Subcutaneous adipose tissue (tissue), 4 donors: Measurements from ENCODE around the gene LRRC4B. TPM values are rescaled to one million over a fixed set of nuclear protein-coding genes. Genes with fewer than 3 reads are reported as not detected.

Experiments used
- total RNA-seq, 4 donors: library from RNA; depleted of rRNA; stranded (reverse); fragments of >200 nt; gene quantifications; one replicate each; pipeline ENCODE4 v1.1.0, GENCODE V29; 2016
- TF ChIP-seq, protein P1 (sequence below): fragments of 450-650 bp; IDR thresholded peaks from one replicate; pipeline ENCODE4 v1.5.1; 2016; ENCODE audit warnings: low read depth, mild to moderate bottlenecking, control low read depth, antibody characterized with exemption, moderate library complexity

Gene LRRC4B
- total RNA-seq, 4 donors from 2014 or later = 0.19 to 0.34 (median 0.22) TPM; not detected in 1

DNA sequence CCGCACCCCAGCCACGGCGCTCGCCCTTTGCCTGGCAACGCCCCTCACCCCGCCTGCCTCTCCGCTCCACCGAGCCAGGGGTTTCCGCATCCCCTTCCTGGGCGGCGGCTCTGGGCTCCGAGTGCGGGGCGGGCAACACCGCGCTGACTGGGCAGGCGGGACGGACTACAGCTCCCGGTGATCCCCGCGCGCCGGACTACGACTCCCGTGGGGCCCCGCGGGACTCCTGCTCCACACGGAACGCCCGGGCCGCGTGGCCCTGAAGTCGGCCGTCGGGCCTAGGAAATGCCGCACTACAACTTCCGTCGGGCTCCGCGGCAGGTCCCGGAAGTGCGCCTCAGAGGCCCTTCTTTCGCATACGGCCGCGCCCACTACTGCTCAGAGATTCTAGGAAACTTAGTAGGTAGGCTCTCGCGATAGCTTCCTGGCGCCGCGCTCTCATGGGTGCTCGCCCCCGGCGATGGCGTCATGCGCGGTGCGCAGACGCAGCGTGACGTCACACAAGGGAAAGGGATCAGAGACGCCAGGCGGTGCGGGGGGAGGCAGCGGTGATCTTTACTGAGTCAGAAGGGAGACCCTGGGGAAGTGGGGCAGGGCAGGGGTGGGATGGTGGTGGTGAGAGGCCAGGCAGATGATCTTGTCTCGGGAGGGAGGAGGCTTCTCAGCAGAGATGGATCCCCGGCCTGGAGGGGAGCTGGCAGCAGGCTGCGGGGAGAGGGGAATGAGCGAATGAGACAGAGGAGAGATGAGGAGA lies 57.0 kb downstream of the LRRC4B start, which contains the start of gene JOSD2:
TSS of gene JOSD2 (minus strand) at position 123 of the 754 bp plus-strand sequence. CDS start 760 bp downstream, outside the sequence.
- TF ChIP-seq, protein P1, sequence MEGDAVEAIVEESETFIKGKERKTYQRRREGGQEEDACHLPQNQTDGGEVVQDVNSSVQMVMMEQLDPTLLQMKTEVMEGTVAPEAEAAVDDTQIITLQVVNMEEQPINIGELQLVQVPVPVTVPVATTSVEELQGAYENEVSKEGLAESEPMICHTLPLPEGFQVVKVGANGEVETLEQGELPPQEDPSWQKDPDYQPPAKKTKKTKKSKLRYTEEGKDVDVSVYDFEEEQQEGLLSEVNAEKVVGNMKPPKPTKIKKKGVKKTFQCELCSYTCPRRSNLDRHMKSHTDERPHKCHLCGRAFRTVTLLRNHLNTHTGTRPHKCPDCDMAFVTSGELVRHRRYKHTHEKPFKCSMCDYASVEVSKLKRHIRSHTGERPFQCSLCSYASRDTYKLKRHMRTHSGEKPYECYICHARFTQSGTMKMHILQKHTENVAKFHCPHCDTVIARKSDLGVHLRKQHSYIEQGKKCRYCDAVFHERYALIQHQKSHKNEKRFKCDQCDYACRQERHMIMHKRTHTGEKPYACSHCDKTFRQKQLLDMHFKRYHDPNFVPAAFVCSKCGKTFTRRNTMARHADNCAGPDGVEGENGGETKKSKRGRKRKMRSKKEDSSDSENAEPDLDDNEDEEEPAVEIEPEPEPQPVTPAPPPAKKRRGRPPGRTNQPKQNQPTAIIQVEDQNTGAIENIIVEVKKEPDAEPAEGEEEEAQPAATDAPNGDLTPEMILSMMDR = no peak

DNA sequence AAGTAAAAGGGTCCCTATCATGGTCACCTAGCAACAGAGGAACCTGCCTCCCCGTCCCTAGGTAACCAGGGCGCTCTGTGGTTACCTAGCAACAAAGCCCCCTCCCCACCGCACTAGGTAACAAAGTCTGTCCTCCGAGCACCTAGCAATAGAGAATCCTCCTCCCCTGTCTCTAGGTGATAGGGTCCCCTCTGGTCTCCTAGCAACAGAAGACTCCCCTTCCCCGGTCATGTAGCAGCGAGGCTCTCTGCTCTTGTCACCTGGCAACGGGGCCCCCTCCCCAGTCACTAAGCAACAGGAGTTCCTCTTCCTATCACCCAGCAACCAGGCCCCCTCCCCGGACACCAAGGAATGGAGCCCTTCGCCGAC lies 57.6 kb downstream of the LRRC4B start:
- TF ChIP-seq, protein P1 = no peak

DNA sequence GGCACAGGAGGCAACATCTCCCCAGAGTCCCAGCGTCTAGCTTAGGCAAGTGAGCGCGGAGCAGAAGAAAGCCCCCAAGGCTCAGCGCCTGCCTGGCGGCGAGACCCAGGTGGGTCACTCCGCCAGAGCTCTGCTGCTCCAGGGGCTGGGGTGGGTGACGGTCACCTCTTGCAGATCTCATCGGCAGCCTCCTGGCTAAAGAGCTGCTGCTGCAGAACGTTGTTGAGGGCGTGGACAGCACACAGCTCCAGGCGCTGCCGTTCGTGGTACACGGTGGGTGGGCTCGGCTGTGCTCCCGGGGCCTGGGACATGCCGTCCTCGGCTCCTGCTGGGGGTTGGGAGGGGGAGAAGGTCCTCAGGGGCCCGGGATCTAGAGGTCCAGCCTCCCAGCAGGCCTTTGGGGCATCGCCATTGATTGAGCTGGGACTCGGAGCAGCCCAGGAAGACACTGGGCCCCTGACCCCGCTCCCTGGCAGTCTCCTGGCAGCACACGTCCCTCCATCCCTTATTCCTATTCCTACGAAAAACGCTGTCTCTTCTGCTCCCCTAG lies 58.0 kb downstream of the LRRC4B start:
- TF ChIP-seq, protein P1 = no peak

GRCh38 chr19:50509366-50509765 lies 58.9 kb downstream of the LRRC4B start:
- TF ChIP-seq, protein P1 = no peak

DNA sequence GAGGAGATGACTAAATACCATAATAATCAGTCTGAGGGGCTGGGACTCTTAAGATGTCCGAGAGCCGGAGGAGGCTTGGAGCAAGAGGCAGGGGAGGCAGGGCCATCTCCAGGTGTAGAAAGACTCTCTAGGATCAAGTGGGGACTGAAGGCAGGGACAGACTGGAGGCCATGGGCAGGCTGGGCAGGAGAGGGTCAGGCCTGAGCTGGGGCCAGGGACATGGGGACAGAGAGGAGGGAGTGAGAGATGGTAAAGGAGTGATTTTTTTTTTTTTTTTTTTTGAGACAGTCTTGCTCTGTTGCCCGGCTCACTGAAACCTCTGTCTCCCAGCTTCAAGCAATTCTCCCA lies 59.4 kb downstream of the LRRC4B start:
- TF ChIP-seq, protein P1 = no peak

DNA sequence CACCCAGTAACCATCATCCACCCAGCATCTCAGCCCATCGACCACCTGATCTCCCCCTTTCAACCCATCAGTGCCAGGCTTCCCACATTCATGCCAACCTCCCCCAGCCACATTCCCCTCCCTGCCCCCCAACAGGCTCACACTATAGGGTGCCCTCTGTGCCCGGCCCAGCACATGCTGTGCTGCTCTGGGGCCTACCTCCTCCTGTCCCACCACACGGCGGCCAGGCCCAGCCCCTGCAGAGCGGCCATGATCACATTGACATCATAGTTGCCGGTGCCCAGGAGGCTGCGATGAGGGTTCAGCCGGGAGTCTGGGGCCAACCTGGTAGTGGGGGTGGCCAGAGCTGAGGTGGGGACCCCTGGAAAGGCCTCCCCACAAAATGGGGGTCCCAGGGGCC lies 60.9 kb downstream of the LRRC4B start:
- TF ChIP-seq, protein P1 = no peak

DNA sequence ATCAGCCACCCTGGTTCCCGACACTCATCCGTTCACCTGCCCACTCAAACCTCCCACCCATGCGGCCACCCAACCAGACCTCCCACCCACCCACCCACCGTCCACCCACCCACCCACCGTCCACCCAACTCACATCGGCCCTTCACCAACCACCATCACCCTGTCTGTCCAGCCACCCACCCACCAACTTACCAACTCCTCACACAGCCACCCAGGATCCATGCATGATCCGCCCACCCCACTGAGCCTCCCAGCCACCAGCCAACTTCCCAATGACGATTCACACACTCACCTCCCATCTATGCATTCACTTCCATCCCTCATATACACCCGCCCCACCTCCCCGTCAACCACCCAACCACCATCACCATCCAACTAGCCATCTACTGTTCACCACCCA lies 61.5 kb downstream of the LRRC4B start:
- TF ChIP-seq, protein P1 = no peak
